Stimulated activated CD4-positive, alpha-beta T cell treated with anti-CD3 and anti-CD28 coated beads, Interleukin-15, amount 100 ng/mL, for 48 hours (primary cell): ENCODE measurements around the gene NADK2.
A peak's percentile ranks its signal among the peaks of the same experiment; 100 is the strongest.

Source experiments
- DNase-seq, 2 donors: peaks; one replicate each; pipeline ENCODE4 v3.0.0-alpha.2; 2020; ENCODE audit warnings: low read depth in 2 of 2

NADK2 gene

GRCh38 chr5:36246036-36246800, 4.5 kb upstream of the NADK2 start:
- no peak for DNase-seq

- DNase-seq, result no peak
Measured at GRCh38 chr5:36244076-36244475, 2.4 kb upstream of the NADK2 start.

- no peak for DNase-seq
Measured at GRCh38 chr5:36243653-36244052, 1.9 kb upstream of the NADK2 start.

- no peak for DNase-seq
Measured at GRCh38 chr5:36242534-36243485, 1.1 kb upstream of the NADK2 start.

GRCh38 chr5:36240779-36241630, 720 bp downstream of the NADK2 start:
- DNase-seq, result peak in 1 of 2 donors; percentile 20

GRCh38 chr5:36239370-36240293, 2.1 kb downstream of the NADK2 start:
- DNase-seq, result no peak

- DNase-seq, result no peak
Measured at GRCh38 chr5:36238502-36239295, 3.0 kb downstream of the NADK2 start.

GRCh38 chr5:36237751-36238150, 4.0 kb downstream of the NADK2 start:
- no peak for DNase-seq

- no peak for DNase-seq
Measured at GRCh38 chr5:36236801-36237200, 4.9 kb downstream of the NADK2 start.

- DNase-seq, result no peak
Measured at GRCh38 chr5:36232533-36232932, 9.2 kb downstream of the NADK2 start.

- no peak for DNase-seq
Measured at GRCh38 chr5:36230151-36230790, 11.5 kb downstream of the NADK2 start.

- DNase-seq, result no peak
Measured at GRCh38 chr5:36228505-36228904, 13.2 kb downstream of the NADK2 start.

- DNase-seq, result no peak
Measured at GRCh38 chr5:36227046-36227445, 14.7 kb downstream of the NADK2 start.

GRCh38 chr5:36222620-36223019, 19.1 kb downstream of the NADK2 start:
- DNase-seq, result no peak

- DNase-seq, result no peak
Measured at GRCh38 chr5:36217988-36218387, 23.7 kb downstream of the NADK2 start.

GRCh38 chr5:36217567-36217966, 24.2 kb downstream of the NADK2 start:
- no peak for DNase-seq

GRCh38 chr5:36215910-36216309, 25.8 kb downstream of the NADK2 start:
- no peak for DNase-seq

GRCh38 chr5:36214436-36214835, 27.3 kb downstream of the NADK2 start:
- DNase-seq, result no peak

- DNase-seq, result no peak
Measured at GRCh38 chr5:36209664-36210063, 32.1 kb downstream of the NADK2 start.
